ENCODE data around the gene TGFBR1.
"Not testable (repeated sequence)": the region's sequence is repeated elsewhere in the genome, so short reads cannot be mapped to it uniquely, and the experiment has no call there.

The TGFBR1 gene

GRCh38 chr9:99095565-99095964 lies 9.3 kb upstream of the TGFBR1 start:
- TF ChIP-seq, protein P1, sequence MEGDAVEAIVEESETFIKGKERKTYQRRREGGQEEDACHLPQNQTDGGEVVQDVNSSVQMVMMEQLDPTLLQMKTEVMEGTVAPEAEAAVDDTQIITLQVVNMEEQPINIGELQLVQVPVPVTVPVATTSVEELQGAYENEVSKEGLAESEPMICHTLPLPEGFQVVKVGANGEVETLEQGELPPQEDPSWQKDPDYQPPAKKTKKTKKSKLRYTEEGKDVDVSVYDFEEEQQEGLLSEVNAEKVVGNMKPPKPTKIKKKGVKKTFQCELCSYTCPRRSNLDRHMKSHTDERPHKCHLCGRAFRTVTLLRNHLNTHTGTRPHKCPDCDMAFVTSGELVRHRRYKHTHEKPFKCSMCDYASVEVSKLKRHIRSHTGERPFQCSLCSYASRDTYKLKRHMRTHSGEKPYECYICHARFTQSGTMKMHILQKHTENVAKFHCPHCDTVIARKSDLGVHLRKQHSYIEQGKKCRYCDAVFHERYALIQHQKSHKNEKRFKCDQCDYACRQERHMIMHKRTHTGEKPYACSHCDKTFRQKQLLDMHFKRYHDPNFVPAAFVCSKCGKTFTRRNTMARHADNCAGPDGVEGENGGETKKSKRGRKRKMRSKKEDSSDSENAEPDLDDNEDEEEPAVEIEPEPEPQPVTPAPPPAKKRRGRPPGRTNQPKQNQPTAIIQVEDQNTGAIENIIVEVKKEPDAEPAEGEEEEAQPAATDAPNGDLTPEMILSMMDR (IDR thresholded peaks at IDR 0.05; ENCODE audit: low read depth, low read length) = no peak
- no peak overlapping the region for H3K4me3 ChIP-seq (replicated peaks in 1 of 2; ENCODE audit: low read depth in 2 of 2, low read length in 2 of 2)
- DNase-seq (ENCODE audit: low read depth in 2 of 2) = no peak

DNA sequence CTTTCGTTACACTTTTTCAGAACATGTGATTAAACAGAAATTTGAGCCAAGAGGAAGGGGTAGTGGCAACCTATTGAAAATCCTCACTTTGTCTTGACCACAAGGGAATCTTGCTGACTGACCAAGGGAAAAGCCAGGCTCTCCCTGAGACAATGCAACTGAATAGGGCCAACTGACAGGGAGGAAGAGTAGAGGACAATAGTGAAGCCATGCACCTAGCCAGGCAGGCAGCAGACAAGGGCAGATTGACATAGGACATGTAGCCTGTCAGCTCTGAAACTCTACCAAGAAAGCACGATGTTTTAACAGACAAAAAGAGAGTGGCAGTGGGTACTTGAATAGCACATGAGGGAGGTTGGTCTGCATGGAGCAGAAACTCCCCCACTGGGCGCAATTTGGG lies 8.5 kb upstream of the TGFBR1 start:
- TF ChIP-seq, protein P1 (IDR thresholded peaks at IDR 0.05; ENCODE audit: low read depth, low read length) = no peak
- DNase-seq (ENCODE audit: low read depth in 2 of 2) = no peak
- H3K4me3 ChIP-seq (replicated peaks in 1 of 2; ENCODE audit: low read depth in 2 of 2, low read length in 2 of 2) = no peak overlapping the region

GRCh38 chr9:99099806-99100585 lies 4.9 kb upstream of the TGFBR1 start:
- not testable (repeated sequence) for DNase-seq (ENCODE audit: low read depth in 2 of 2)

GRCh38 chr9:99101271-99101670 lies 3.6 kb upstream of the TGFBR1 start:
- no peak for DNase-seq (ENCODE audit: low read depth in 2 of 2)
- TF ChIP-seq, protein P1 (IDR thresholded peaks at IDR 0.05; ENCODE audit: low read depth, low read length) = no peak
- no peak overlapping the region for H3K4me3 ChIP-seq (replicated peaks in 1 of 2; ENCODE audit: low read depth in 2 of 2, low read length in 2 of 2)

More at GRCh38 chr9:99099806-99100585, 4.9 kb upstream of the TGFBR1 start:
- H3K4me3 ChIP-seq (replicated peaks in 1 of 2; ENCODE audit: low read depth in 2 of 2, low read length in 2 of 2) = not testable (repeated sequence)

- no peak overlapping the region for H3K4me3 ChIP-seq (replicated peaks in 1 of 2; ENCODE audit: low read depth in 2 of 2, low read length in 2 of 2)
- no peak for DNase-seq (ENCODE audit: low read depth in 2 of 2)
- TF ChIP-seq, protein P1 (IDR thresholded peaks at IDR 0.05; ENCODE audit: low read depth, low read length) = no peak
Observed at GRCh38 chr9:99101812-99102211, 3.1 kb upstream of the TGFBR1 start.

DNA sequence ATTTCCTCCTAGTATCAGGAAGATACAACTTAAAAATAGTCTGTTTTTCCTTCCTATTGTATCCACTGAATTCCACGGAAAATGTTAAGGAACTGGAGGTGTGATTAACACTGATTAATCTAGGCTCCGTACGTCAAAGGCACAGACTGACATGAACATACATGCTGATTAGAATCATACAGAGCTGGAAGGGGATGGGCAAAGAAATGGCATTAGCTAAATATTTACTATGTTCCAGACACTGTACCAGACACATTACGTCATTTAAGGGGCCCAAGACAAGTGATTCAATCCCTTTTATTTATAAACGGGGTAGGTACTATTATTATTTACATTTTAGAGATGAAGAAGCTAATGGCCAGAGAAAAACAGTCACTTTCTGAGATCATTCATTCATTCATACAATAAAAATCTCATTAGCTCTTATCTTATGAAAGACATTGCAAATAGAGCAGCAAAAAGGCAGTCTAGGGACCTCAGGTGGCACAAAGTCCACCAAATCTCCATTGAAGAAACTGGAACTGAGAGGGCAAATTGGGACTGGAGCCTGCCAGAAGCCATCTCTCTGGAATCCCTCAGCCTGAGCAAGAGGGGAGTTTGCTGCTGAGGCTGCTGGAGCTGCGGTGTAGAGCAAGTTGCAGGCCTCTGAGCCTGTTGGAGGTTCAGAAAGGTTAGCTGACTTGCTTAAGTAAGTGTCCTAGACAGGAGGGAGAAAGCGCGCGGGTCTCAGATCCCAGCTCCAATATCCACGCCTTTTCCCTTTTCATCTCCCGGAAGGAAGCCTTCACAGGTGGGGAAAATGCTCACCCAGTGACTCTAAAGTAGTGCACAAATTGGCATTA lies 1.6 kb upstream of the TGFBR1 start:
- no peak overlapping the region for H3K4me3 ChIP-seq (replicated peaks in 1 of 2; ENCODE audit: low read depth in 2 of 2, low read length in 2 of 2)

More for the DNA sequence above, 1.6 kb upstream of the TGFBR1 start:
- no peak for DNase-seq (ENCODE audit: low read depth in 2 of 2)
- TF ChIP-seq, protein P1 (IDR thresholded peaks at IDR 0.05; ENCODE audit: low read depth, low read length) = no peak
